HG02642 (cell line): ENCODE measurements around the gene DUSP7.
A peak's percentile ranks its signal among the peaks of the same experiment; 100 is the strongest.

ENCODE experiments used
- ATAC-seq: cut with Tn5 transposase; IDR thresholded peaks from one replicate; pipeline ENCODE4 v1.9.1; 2021; ENCODE audit warnings: mild to moderate bottlenecking; ENCODE audit not compliant: unreplicated experiment, poor library complexity

DUSP7 gene

GRCh38 chr3:52015438-52016228, 40.7 kb downstream of the DUSP7 start:
- no peak for ATAC-seq

DNA sequence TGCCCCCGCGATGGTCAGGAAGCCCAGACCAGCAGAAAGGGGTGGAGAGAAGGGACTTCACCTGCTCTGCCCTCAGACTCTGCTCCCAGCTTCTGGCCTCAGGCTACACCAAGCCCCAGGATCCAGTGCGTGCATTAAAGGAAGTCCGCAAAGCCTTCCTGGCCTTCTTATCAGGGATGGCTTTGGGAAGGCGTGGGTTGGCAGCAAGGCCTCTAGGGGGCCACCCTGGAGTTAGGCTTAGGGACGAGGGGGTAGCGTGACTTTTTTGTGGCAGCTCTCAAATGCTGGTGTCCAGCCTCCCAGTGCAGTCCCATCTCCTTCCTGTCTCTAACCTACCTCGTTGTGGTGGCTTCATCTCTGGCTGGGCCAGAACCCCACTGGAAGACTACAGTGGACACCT, 41.8 kb downstream of the DUSP7 start:
- no peak for ATAC-seq

DNA sequence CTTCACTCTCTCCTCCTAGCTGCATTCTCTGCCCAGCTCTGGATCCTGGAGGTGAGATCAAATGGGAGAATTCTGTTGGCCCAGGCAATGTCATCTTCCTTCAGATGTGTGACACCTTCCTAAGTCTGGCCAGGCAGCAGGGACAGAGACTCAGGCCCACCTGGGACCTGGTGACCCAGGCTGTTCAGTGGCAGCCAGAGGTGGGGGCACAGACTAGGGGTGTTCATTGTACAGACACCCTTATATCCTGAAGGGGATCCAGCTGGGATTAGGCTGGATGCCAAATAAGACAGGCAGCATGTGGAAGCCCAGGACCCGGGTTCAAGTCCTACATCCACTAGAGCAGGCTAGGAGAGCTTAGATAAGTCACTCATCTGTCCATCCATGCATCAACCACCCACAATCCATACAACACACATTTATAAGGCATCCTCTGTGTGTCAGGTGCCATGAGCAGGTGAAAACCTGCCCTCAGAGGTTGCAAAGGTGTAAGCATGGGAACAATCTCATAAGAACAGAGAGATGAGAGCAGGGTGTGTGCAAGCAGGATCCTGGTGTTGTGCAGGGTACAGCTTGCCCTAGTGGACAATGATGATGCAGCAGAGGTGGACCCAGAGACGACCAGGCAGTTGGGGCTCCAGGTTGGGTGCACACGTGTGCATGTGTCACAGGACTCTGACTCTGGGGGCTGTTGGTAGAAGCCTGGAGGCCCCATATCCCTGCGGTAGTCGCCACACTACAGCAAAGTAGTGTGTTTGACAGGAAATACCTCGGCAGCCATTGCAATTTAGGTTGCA, 42.4 kb downstream of the DUSP7 start:
- no peak for ATAC-seq

DNA sequence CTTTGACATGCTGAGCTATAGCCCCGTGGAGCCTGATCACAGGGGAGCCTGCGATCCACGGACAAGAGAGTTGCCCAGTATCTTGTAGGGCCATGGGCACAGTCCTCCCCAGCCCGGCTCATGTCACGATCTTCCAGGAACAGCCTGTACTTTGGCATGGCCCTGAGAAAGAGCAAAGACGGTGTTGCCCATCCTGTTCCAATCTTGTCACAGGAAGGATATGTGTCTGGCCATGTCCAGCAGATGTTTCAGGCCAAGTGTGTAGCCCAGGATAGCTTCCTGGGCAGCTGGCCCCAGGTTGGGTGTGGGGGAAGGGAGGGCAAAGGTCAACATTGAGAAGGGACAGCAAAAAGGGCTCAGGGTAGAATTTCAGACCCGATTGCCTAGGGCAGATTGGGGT, 43.7 kb downstream of the DUSP7 start:
- ATAC-seq = no peak

DNA sequence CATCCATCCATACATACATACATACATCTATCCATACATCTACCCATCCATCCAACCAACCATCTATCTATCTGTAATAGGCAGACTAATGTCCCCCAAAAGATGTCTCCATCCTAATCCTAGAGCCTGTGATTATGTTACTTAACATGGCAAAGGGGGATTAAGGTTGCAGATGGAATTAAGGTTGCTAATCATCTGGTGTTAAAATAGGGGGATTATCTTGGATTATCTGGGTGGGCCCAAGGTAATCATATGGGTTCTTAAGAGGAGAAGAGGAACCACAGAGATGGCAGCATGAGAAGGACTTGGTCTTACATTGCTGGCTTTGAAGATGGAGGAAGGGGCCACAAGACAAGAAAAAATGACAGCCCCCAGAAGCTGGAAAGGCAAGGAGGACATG, 45.9 kb downstream of the DUSP7 start:
- no peak for ATAC-seq

GRCh38 chr3:52007291-52007690, 49.1 kb downstream of the DUSP7 start:
- no peak for ATAC-seq

- no peak for ATAC-seq
These were observed 49.6 kb downstream of the DUSP7 start for GRCh38 chr3:52006820-52007133.

GRCh38 chr3:52006017-52006819, 50.2 kb downstream of the DUSP7 start:
- no peak for ATAC-seq

- no peak for ATAC-seq
These were observed 50.8 kb downstream of the DUSP7 start for GRCh38 chr3:52005571-52005986.

GRCh38 chr3:52004906-52005395, 51.4 kb downstream of the DUSP7 start:
- no peak for ATAC-seq

DNA sequence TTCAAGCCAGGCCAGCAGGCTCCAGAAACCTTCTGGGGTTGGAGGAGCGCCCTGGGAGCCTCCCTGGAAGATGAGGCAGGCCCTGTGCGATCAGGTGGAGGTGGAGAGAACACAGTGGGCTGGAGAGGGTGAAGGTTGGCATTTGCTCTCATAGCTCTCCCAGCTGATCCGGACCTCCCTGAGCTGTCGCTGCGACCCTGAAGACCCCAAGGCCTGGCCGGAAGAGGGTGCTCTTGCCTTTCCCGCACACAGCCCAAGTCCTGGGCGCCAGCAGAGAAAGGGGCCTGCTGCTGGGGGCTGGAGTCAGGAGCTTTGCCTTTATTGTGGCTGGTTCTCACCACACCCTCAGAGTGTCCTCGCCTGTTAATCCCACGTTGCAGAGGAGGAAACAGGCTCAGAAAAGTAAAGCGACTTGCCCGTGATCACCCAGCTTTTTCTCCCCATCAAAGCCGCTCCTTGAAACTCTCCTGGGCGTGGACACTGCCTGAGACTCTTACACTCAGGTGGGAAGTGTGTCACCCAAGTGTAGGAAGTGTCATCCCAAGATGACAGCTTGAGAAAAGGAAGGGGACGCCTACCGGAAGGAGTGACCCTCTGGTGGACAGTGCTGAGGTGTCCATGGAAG, 52.1 kb downstream of the DUSP7 start:
- ATAC-seq = no peak

DNA sequence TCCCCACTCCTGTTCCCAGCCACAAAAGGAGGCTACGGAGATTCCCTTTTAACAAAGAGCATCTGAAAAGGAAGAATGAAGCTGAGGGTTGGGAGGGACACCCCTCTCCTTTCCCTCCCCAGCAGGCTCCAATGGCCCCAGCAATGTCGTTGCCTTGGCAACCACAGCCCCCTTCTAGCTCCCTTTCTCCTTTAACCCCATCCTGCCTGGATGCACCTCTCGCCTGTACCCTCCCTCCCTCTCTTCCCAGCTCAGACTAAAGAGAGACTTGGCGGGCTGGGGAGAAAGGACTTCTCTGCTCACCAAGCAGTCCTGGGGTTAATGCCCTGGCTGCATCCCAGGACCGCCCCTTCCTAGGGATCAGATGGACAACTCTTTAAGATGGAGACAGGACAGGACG, 53.6 kb downstream of the DUSP7 start:
- ATAC-seq = no peak

DNA sequence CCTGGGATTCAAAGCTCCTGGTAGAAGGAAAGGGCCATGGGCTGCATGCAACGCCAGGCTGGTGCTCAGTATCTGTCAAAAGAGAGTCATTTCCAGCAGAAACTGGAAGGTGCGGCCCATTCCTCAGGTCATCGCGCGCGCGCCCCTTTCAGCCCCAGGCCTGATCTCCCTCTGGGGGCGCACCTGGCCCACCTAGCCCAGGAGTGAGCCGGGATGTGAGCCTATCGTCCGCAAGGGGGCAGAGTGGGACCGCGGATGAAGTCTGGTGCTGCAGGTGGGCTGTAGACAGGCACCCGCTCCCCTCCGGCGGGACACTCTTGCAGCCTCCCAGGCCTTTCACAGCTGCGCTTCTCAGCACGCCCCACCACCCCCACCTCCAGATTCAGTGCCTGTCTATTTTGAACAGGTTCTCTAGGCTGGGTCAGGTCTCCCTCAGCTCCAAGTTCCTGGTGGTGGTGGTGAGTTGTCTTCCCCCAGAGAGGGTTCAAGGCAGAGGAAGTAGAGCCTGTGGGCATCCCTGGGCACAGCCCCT, 54.9 kb downstream of the DUSP7 start:
- peak; percentile 81 for ATAC-seq

- no peak for ATAC-seq
These were observed 56.5 kb downstream of the DUSP7 start for GRCh38 chr3:51999846-52000245.
